ENCODE data around the gene CRELD2. TPM values are rescaled to one million over a fixed set of nuclear protein-coding genes. Genes with fewer than 3 reads are reported as not detected.

Gene CRELD2
- total and polyA plus RNA-seq, 2 of the 4 experiments (the other 2 are of a cell fraction): 36.2 to 70.7 TPM

- H2AK5ac ChIP-seq (ENCODE audit: low read depth, low read length): peak overlapping the region; percentile 98
- peak overlapping the region; percentile 85 to 95 for H4K8ac ChIP-seq (ENCODE audit: low read depth in 2 of 2, low read length in 2 of 2)
- H3K56ac ChIP-seq (ENCODE audit: extremely low read depth, insufficient read depth, low read length): peak overlapping the region; percentile 79
- no peak overlapping the region for H3K4me3 ChIP-seq (ENCODE audit: insufficient read depth, low read depth, low read length)
- H3K79me1 ChIP-seq (ENCODE audit: low read depth in 1 of 2, low read length in 2 of 2): 0 out of 4 replicates have a peak, but pooled peaks cover 0 to 4% of the 10 kb centered on the region in 2 experiments
- no peaks in the 10 kb centered on the region for H3K9me3 ChIP-seq (ENCODE audit: control insufficient read depth, insufficient read depth, low read length)
- peak overlapping the region; percentile 94 for H4K5ac ChIP-seq (ENCODE audit: low read depth, low read length)
- H3K27ac ChIP-seq (ENCODE audit: insufficient read depth, low read length): peak overlapping the region; percentile 89
- H3K4ac ChIP-seq (ENCODE audit: low read depth, low read length): peak overlapping the region; percentile 100
- POLR2A ChIA-PET (ENCODE audit: unreplicated experiment): interaction anchor here (0.6 to 0.8 kb wide), 4 partner anchors 9 to 162 kb away, joined by 3 to 6 read pairs (median 3); no protein-coding TSS in a partner anchor
- peak overlapping the region; percentile 91 for H2AFZ ChIP-seq (replicated peaks; ENCODE audit: low read length, poor library complexity)
- peak overlapping the region; percentile 80; the same call in 2 of the 3 replicates for H2BK15ac ChIP-seq (ENCODE audit: low read depth, low read length)
- CTCF ChIA-PET: no interaction called here
- TF ChIP-seq NFE2L2 (IDR thresholded peaks at IDR 0.05; ENCODE audit: low read depth, low read length) (no peak), FOS (IDR thresholded peaks at IDR 0.05; ENCODE audit: low read depth, low read length) (no peak), CHD1 (IDR thresholded peaks at IDR 0.05; ENCODE audit: low read depth, low read length) (no peak), POLR2A (IDR thresholded peaks at IDR 0.05; ENCODE audit: low read depth, low read length) (no peak), RCOR1 (IDR thresholded peaks at IDR 0.05; ENCODE audit: insufficient replicate concordance, low read length) (no peak), MXI1 (IDR thresholded peaks at IDR 0.05; ENCODE audit: borderline replicate concordance, low read depth, low read length) (no peak), CTCF (conservative IDR thresholded peaks at IDR 0.05; ENCODE audit: low read depth, low read length) (no peak), RAD21 (IDR thresholded peaks at IDR 0.05; ENCODE audit: low read length) (no peak), RFX5 (IDR thresholded peaks at IDR 0.05; ENCODE audit: low read depth, low read length) (no peak), MAFK (IDR thresholded peaks at IDR 0.05; ENCODE audit: low read depth, low read length) (no peak), MAZ (IDR thresholded peaks at IDR 0.05; ENCODE audit: borderline replicate concordance, low read depth, low read length) (no peak), BHLHE40 (IDR thresholded peaks at IDR 0.05; ENCODE audit: low read depth, low read length) (no peak), CEBPB (IDR thresholded peaks at IDR 0.05; ENCODE audit: low read depth, low read length) (no peak), SMC3 (IDR thresholded peaks at IDR 0.05; ENCODE audit: low read depth, low read length) (no peak)
- TF ChIP-seq, protein P1, sequence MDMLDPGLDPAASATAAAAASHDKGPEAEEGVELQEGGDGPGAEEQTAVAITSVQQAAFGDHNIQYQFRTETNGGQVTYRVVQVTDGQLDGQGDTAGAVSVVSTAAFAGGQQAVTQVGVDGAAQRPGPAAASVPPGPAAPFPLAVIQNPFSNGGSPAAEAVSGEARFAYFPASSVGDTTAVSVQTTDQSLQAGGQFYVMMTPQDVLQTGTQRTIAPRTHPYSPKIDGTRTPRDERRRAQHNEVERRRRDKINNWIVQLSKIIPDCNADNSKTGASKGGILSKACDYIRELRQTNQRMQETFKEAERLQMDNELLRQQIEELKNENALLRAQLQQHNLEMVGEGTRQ (IDR thresholded peaks at IDR 0.05; ENCODE audit: low read depth, low read length): no peak
- TF ChIP-seq, protein P2, sequence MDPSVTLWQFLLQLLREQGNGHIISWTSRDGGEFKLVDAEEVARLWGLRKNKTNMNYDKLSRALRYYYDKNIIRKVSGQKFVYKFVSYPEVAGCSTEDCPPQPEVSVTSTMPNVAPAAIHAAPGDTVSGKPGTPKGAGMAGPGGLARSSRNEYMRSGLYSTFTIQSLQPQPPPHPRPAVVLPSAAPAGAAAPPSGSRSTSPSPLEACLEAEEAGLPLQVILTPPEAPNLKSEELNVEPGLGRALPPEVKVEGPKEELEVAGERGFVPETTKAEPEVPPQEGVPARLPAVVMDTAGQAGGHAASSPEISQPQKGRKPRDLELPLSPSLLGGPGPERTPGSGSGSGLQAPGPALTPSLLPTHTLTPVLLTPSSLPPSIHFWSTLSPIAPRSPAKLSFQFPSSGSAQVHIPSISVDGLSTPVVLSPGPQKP (IDR thresholded peaks at IDR 0.05; ENCODE audit: borderline replicate concordance, low read depth, low read length): no peak
- H3K4me2 ChIP-seq (ENCODE audit: low read depth, low read length): no peak overlapping the region
- peak overlapping the region; percentile 92 for H3K18ac ChIP-seq (ENCODE audit: low read depth, low read length)
- H3K27me3 ChIP-seq (ENCODE audit: control insufficient read depth, insufficient read depth, low read length): no peaks in the 10 kb centered on the region
- no peak for DNase-seq
- no peaks in the 10 kb centered on the region for H3K36me3 ChIP-seq (ENCODE audit: control insufficient read depth, insufficient read depth, low read length)
- H2AK9ac ChIP-seq (replicated peaks; ENCODE audit: low read depth, low read length, poor library complexity): peak overlapping the region; percentile 100
- no TSS peak for BruUV-seq (replicated peaks)
- peaks cover 40% of the 10 kb centered on the region for H3K4me1 ChIP-seq (ENCODE audit: control insufficient read depth, insufficient read depth, low read length)
- peak overlapping the region; percentile 100 for H2BK120ac ChIP-seq (ENCODE audit: low read depth, low read length)
- ATAC-seq (ENCODE audit: low read depth): no peak
- peak overlapping the region; percentile 53 for H3K9ac ChIP-seq (ENCODE audit: low read depth, low read length)
- 100% methylated on average over 2 of the region's 4 CpGs; no CpG with 5 or more reads in 1 of the 2 experiments for WGBS, 2 experiments (ENCODE audit: extremely low coverage in 2 of 2, insufficient read length in 1 of 2)
- peak overlapping the region; percentile 90 for H3K14ac ChIP-seq (replicated peaks; ENCODE audit: low read depth, low read length)
- in situ Hi-C loops (cut with MboI; ENCODE audit: low sequenced_read_pairs) (no loop called here), intact Hi-C loops (cut with micrococcal nuclease) (no loop called here), dilution Hi-C loops (cut with HindIII; ENCODE audit: low sequenced_read_pairs, unreplicated experiment) (no loop called here)
- H4K91ac ChIP-seq (ENCODE audit: insufficient read depth, low read depth, low read length): peak overlapping the region; percentile 100
- peaks cover 23% of the 10 kb centered on the region for H3K9me1 ChIP-seq (ENCODE audit: insufficient read depth, low read length)
- peak overlapping the region; percentile 95 for H2BK5ac ChIP-seq (ENCODE audit: low read depth, low read length, poor library complexity, severe bottlenecking)
- peak overlapping the region; percentile 60; the same call in 1 of the 2 replicates for H3K23ac ChIP-seq (ENCODE audit: low read depth, low read length)
- H2BK20ac ChIP-seq (ENCODE audit: low read depth, low read length): peak overlapping the region; percentile 99
- H4K20me1 ChIP-seq (ENCODE audit: insufficient read depth, low read length): no peaks in the 10 kb centered on the region
Observed at GRCh38 chr22:49951678-49951985, 33.2 kb downstream of the CRELD2 start.

All from IMR-90 (cell line).